Sigmoid colon (tissue), 4 donors: ENCODE data around the gene PI4KA.

ENCODE experiments used
- EP300 ChIP-seq, 4 donors: sonication (generic); formaldehyde crosslinking; IDR thresholded peaks; one replicate each; pipeline ENCODE4 v1.6.1; 2017; ENCODE audit warnings: antibody characterized with exemption in 4 of 4
- POLR2A ChIP-seq, 2 donors: fragments of 450-650 bp; IDR thresholded peaks; one replicate each; pipeline ENCODE4 v1.6.1; 2016; ENCODE audit warnings: antibody characterized with exemption in 2 of 2, mild to moderate bottlenecking in 2 of 2, moderate library complexity in 2 of 2
- POLR2AphosphoS5 ChIP-seq, 4 donors: sonication (generic); formaldehyde crosslinking; IDR thresholded peaks; one replicate each; pipeline ENCODE4 v1.6.1; 2017; ENCODE audit warnings: antibody characterized with exemption in 4 of 4
- TF ChIP-seq, protein P1 (sequence below), 4 experiments: fragments of 450-650 bp in 3 of 4; fragments of 200-600 bp in 1 of 4; IDR thresholded peaks; one replicate each; pipeline ENCODE4 v1.5.1; 2016 to 2019; ENCODE audit warnings: antibody characterized with exemption in 4 of 4, mild to moderate bottlenecking in 3 of 4, moderate library complexity in 2 of 4

DNA sequence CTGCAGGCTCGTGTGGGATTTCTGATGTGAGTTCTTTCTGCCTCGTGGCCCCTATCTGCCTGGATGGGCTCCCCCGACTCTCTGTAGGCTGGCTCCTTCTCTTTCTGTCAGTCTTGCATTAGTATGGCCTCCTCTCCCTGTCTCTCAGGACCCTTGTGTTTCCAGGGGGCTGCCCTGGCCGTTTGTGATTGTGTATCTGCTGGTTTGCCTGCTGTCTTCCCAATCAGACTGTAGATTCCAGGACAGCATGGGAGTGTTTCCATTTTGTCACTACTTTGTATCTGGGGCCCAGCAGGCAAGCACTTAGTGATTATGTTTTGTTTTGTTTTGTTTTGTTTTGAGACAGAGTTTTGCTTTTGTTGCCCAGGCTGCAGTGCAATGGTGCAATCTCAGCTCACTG lies 25.8 kb upstream of the PI4KA start:
- TF ChIP-seq EP300 (IDR thresholded peaks at IDR 0.05): no peak
- TF ChIP-seq POLR2AphosphoS5 (IDR thresholded peaks at IDR 0.05): no peak
- no peak for TF ChIP-seq POLR2A (IDR thresholded peaks at IDR 0.05)
- TF ChIP-seq, protein P1, sequence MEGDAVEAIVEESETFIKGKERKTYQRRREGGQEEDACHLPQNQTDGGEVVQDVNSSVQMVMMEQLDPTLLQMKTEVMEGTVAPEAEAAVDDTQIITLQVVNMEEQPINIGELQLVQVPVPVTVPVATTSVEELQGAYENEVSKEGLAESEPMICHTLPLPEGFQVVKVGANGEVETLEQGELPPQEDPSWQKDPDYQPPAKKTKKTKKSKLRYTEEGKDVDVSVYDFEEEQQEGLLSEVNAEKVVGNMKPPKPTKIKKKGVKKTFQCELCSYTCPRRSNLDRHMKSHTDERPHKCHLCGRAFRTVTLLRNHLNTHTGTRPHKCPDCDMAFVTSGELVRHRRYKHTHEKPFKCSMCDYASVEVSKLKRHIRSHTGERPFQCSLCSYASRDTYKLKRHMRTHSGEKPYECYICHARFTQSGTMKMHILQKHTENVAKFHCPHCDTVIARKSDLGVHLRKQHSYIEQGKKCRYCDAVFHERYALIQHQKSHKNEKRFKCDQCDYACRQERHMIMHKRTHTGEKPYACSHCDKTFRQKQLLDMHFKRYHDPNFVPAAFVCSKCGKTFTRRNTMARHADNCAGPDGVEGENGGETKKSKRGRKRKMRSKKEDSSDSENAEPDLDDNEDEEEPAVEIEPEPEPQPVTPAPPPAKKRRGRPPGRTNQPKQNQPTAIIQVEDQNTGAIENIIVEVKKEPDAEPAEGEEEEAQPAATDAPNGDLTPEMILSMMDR (IDR thresholded peaks at IDR 0.05): no peak
